Glutamatergic neuron (in vitro differentiated cells): Measurements from ENCODE around the gene CLN3. TPM values are rescaled to one million over a fixed set of nuclear protein-coding genes. Genes with fewer than 3 reads are reported as not detected.

Source experiments
- total RNA-seq: library from RNA; stranded (reverse); fragmentation: NEBNext Ultra II Directional; extraction: Animal tissue kit (Norgen Biotek cat#: 25700); gene quantifications from one replicate; pipeline ENCODE4 v1.2.1, GENCODE V29; 2021; ENCODE audit not compliant: unreplicated experiment

CLN3 gene
- total RNA-seq, 1 donor from 2014 or later, result 29.4 TPM

Other genes starting within 250 kb of the CLN3 start
- 117 TPM for gene SBK1, start 199.5 kb downstream of the CLN3 start, total RNA-seq
- 3.1 TPM for gene NPIPB6, start 128.6 kb downstream of the CLN3 start, total RNA-seq
- 57.8 TPM for gene EIF3CL, start 88.2 kb downstream of the CLN3 start, total RNA-seq
- not detected for gene NPIPB7, start 19.7 kb downstream of the CLN3 start, total RNA-seq
- not detected for gene APOBR, start 2.6 kb upstream of the CLN3 start, total RNA-seq
- gene IL27, start 14.8 kb upstream of the CLN3 start, total RNA-seq, result not detected
- gene NUPR1, start 46.9 kb upstream of the CLN3 start, total RNA-seq, result not detected
- 29.2 TPM for gene SGF29, start 61.8 kb upstream of the CLN3 start, total RNA-seq
- gene SULT1A2, start 105.0 kb upstream of the CLN3 start, total RNA-seq, result not detected
- gene SULT1A1, start 118.0 kb upstream of the CLN3 start, total RNA-seq, result 0.54 TPM
- not detected for gene NPIPB8, start 146.0 kb upstream of the CLN3 start, total RNA-seq
- 832 TPM for gene EIF3C, start 219.4 kb upstream of the CLN3 start, total RNA-seq